HG03342 (cell line): ENCODE data around the gene CAPN15.
A peak's percentile ranks its signal among the peaks of the same experiment; 100 is the strongest.

Source experiments
- ATAC-seq: cut with Tn5 transposase; IDR thresholded peaks from one replicate; pipeline ENCODE4 v1.9.1; 2021; ENCODE audit warnings: mild to moderate bottlenecking, moderate library complexity; ENCODE audit not compliant: unreplicated experiment

Gene CAPN15

DNA sequence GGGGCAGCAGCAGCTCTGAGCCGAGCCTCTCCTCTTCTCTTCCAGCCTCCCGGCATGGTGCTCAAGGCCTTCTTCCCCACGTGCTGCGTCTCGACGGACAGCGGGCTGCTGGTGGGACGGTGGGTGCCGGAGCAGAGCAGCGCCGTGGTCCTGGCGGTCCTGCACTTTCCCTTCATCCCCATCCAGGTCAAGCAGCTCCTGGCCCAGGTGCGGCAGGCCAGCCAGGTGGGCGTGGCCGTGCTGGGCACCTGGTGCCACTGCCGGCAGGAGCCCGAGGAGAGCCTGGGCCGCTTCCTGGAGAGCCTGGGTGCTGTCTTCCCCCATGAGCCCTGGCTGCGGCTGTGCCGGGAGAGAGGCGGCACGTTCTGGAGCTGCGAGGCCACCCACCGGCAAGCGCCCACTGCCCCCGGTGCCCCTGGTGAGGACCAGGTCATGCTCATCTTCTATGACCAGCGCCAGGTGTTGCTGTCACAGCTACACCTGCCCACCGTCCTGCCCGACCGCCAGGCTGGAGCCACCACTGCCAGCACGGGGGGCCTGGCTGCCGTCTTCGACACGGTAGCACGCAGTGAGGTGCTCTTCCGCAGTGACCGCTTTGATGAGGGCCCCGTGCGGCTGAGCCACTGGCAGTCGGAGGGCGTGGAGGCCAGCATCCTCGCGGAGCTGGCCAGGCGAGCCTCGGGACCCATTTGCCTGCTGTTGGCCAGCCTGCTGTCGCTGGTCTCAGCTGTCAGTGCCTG, 46.7 kb downstream of the CAPN15 start:
- no peak for ATAC-seq

DNA sequence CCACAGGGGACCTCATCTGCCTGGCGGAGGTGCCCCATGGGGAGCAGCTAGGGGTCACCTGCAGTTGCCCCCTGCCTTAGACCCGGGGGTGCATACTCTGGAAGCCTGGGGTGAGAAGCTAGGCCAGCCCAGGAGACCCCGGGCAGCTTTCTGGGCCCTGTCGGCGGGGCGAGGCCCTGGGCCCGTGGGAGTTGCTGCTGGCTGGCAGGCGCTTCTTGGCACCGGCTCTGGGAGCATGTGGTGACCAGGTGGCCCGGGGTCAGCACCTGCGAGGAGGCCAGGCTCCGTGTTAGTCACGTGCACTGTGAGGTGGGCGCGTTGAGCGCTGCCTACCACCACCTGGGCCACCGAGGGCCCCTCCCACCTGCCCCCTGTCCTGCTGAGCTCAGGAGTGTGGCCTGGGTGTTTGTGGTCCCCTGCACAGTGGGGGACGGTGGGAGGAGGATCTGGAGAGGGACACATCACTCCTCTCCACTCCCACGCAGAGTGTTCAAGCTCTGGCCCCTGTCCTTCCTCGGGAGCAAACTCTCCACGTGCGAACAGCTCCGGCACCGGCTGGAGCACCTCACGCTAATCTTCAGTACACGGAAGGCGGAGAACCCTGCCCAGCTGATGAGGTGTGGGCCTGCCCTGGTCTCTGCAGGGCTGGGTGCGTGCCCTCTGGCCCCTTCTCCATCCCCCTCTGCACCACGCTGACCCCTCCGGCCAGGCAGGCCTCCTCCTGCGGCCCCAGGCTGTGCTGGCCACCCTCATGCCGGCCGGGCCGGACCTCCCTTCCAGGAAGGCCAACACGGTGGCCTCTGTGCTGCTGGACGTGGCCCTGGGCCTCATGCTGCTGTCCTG, 48.1 kb downstream of the CAPN15 start:
- no peak for ATAC-seq

DNA sequence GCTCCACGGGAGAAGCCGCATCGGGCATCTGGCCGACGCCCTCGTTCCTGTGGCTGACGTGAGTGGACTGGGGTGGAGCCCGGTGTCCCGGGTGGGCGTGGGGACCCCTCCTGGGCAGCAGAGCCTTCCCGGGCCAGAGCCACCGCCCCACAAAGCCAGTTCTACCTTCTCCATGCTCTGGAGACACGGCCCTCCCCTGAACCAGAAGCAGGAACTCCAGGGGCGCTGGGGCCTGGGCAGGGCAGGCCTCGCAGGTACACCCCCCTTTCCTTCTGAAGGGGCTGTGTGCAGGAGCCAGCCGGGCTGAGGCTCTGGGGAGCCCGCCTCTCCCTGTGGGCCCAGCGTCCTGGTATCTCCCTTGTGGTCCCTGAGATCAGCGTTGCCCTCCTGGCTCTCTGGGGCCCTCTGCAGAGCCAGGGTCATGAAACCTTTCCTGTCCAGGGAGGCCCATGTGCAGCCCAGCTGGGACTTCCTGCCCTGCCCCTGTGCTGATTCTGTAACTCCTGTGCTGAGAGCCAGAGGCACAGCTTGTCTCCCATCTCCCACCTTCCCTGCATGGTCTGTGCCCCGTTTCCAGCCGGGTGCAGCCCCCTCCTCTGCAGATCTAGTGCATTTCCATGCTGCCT, 48.8 kb downstream of the CAPN15 start:
- ATAC-seq, result no peak

DNA sequence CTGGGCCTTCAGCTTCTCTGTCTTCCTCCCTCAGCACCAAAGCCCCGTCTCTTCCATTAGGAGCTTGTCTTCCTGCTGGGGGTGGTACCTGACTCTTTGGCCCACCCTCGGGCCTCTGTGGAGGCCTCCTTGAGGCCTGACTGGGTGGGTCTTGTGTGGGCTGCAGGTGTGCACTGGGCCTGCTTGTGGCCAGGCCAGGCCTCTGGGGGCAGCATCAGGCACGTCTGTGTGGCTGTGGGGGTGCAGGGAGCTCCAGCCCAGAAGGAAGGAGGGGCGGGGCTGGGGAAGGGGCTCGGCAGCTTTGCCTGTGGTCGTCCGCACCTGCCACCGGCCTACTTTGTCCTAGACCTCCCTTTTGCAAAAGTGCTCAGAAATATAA, 49.3 kb downstream of the CAPN15 start:
- no peak for ATAC-seq

DNA sequence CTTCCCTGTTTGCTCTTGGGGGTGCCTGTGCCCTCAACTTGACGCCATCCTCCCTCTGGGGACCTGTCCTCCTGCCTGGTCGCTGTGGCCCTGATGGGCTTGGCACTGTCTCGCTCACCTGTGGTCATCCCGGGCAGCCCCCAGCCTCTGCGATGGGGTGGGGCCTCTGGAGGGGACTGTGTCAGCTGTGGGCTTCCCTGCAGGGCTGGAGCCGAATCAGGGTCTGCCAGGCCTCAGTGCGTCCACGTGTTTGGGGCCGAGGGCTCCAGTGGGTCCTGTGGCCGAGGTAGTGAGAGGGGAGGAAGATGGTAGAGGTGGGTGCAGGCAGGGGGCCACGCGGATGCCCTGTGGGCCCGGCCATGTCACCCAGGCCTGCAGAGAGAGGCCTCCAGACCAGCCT, 50.3 kb downstream of the CAPN15 start:
- ATAC-seq, result no peak

DNA sequence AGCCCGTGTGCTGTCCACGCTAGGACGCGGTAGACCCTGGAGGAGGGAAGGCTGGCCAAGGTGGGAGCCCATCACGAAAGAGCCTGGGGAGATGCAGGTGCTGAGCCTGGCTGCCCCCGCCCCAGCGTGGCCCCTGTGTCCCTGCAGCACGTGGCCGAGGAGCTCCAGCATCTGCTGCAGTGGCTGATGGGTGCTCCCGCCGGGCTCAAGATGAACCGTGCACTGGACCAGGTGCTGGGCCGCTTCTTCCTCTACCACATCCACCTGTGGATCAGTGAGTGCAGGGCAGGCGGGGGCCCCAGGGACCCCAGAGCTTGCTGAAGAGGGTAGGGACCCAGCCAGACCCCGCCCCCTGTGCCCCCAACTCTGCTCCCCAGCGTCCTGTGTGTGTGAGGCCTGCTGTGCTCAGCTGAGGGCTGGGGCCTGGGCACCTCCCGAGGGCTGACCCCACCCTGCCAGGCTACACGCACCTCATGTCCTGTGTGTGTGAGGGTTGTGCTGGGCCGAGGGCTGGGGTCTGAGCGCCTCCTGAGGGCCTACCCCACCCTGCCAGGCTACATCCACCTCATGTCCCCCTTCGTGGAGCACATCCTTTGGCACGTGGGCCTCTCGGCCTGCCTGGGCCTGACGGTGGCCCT, 50.8 kb downstream of the CAPN15 start:
- ATAC-seq, result no peak

DNA sequence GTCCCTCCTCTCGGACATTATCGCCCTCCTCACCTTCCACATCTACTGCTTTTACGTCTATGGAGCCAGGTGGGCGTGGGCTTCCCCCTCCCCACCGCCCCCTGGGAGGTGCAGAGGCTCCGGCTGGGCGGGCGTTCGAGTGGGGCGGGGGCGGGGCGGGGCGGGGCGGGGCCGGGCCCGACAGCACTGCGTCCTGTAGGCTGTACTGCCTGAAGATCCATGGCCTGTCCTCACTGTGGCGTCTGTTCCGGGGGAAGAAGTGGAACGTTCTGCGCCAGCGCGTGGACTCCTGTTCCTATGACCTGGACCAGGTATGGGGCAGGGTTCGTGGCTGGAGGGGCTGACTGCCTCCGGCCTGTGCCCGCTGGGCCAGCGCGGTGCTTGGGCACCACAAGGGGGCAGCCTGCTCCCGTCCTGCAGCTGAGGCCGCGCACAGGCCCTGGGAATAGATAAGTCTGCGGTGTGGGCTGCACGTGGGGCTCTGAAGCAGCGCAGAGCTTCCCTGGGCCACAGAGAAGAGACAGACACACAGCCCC, 51.4 kb downstream of the CAPN15 start:
- ATAC-seq, result no peak

DNA sequence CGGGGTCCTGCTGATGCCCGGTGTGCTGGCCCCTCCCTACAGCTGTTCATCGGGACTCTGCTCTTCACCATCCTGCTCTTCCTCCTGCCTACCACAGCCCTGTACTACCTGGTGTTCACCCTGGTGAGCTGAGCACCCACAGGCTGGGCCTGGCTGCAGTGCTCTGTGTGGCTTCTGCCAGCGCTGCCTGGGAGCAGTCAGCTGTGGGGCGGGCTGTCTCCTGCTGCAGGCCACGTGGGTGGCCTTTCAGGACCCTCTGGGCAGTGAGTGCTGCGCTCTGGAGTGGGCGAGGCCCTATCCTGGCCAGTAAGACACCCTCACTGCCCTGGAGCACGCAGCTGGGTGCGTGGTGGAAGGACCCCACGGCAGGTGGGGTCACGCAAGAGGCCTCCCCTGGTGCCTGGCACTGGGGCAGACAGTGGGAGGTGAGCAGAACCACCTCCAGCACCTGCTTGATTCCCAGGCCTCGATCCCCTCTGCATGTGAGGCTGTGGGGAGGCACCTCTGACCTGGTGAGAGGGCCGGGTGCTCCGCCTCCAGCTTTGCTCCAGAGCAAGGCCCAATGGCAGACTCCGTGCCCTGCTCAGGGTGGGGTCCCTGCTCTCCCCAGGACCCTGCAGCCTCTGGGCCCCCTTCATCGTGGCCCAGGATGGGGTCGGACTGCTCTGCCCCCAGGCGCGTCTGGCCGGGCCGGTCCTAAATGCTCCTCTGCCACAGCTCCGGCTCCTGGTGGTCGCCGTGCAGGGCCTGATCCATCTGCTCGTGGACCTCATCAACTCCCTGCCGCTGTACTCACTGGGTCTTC, 52.8 kb downstream of the CAPN15 start:
- no peak for ATAC-seq

DNA sequence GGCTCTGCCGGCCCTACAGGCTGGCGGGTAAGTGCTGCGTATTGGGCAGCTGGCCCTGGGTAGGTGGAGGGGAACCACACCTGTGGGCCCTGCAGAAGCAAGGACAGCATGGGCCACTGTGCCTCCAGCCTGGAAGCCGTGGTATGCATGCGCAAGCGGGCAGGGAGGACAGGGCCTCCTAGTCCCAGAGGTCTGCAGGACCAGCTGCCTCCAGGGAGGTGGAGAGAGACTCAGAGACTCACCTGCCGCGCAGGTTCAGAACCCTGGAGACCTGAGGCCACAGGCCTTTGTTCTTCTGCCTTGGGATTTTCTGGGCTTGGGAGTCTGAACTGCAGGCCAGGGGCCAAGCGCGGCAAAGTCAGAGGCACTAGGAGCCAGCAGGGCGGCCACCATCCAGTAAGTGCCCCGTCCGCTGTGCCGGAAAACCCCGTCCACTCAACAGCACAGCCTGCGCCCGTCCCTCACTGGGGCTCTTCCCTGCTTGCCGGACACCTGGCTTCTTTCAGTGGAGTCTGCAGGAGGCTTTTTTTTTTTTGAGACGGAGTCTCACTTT, 53.5 kb downstream of the CAPN15 start:
- ATAC-seq, result no peak

DNA sequence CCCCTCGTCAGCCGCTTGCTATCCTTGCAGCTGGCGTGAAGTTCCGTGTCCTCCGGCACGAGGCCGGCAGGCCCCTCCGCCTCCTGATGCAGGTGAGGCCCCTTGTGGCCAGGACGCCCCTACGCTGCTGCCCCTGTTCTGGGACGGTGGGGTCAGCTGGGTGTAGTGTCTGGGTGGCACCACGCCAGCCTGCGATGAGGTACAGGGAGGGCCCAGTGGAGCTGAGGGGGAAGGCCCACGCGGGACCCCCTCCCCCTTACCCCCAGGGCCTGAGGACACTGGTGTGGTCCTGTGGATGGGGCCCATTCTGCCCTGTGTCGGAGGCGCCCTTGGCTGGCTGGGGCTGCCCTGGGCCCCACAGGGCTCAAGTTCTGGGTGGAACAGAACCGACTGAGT, 54.7 kb downstream of the CAPN15 start:
- no peak for ATAC-seq

DNA sequence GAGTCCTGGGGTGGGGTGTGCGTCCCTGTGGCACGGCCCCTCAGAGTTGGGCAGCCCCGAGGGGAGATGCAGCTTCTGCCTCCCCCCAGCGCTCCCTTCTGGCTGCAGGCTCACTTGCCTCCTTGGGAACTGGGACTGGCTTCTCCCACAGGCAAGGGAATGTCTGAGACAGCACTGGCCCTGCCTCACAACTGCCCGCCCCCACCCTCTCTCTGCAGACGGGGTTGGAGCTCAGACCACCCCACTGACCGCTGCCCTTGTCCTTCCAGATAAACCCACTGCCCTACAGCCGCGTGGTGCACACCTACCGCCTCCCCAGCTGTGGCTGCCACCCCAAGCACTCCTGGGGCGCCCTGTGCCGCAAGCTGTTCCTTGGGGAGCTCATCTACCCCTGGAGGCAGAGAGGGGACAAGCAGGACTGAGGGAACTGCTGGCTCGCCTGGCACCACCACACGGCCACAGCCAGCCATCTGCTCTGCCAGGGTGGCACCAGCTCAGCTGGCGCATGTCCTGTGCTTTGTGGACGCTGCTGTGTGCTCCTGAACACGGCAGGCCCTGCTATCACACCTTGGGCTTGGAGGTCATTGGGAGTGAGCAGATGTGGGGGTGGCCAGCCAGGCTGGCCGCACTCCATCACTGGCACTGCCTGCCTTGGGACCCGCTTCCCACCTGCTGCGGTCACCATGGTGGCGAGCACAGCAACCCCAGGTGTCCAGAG, 55.3 kb downstream of the CAPN15 start:
- ATAC-seq, result no peak

DNA sequence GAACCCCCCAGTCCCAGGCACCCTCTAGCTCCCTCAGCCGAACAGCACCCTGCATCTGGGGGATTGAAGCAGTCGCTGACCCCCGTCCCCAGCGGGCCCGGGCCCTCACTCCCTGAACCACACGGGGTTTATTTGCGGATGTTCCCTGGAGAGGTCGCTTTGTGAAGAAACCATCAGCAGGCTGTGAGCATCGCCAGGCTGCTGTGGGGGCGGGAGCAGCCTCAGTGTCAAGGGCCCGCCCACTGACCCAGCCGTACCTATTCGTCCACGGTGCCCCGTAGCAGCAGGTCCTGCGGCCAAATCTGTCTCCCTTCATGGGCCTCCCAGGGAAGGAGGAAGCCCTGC, 55.9 kb downstream of the CAPN15 start:
- ATAC-seq, result no peak

DNA sequence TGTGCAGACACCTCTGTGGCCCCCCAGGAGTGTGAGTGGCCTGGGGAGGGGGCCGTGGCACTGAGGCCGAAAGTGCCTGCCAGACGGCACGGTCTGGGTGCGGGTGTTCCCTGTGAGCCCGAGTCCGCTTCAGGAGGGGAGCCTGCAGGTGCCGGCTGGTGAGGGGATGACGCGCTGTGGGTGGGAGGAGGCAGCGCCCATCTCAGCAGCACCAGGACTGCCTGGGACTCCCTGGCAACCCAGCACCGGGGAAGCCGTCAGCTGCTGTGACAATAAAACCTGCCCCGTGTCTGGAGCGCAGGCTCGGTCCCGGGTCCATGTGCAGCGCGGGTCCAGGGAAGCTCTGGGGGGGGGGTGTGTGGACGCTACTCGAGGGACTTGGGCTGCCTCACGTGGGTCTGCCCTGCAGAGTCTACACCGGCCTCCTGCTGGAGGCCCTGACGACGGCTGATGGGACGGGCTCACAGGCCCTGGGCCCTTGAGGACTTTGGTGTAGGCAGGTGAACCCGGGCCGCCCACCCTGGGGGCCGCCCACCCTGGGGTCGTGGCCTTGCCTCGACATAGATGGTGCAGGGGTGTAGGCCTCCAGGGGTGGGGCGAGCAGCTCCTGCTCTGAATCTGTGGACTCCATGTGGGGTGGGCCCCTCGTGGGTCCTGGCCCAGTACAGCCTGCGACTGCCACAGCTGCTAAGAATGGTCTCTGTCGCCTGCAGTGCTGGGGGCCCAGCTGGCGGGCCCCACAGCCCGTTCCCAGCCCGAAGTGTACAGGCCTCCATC, 56.5 kb downstream of the CAPN15 start:
- no peak for ATAC-seq

DNA sequence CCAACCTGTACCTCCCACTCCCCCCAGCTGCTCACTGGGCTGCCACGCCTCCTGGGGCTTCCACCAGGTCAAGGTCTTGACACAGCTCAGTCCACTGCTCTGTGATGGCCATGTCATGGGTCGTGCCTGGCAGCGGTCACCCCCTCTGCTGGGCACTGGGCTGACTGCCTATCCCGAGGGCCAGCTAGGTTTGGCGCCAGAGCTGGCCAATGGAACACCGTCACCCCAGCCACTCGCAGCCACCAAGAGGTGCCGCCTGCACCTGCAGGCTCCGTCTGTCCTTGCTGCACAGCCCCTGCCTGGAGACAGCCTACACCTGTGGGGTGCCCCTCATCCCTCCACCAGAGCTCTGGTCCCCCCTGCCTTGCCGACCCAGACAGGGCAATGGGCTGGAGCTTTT, 57.8 kb downstream of the CAPN15 start:
- ATAC-seq, result no peak

DNA sequence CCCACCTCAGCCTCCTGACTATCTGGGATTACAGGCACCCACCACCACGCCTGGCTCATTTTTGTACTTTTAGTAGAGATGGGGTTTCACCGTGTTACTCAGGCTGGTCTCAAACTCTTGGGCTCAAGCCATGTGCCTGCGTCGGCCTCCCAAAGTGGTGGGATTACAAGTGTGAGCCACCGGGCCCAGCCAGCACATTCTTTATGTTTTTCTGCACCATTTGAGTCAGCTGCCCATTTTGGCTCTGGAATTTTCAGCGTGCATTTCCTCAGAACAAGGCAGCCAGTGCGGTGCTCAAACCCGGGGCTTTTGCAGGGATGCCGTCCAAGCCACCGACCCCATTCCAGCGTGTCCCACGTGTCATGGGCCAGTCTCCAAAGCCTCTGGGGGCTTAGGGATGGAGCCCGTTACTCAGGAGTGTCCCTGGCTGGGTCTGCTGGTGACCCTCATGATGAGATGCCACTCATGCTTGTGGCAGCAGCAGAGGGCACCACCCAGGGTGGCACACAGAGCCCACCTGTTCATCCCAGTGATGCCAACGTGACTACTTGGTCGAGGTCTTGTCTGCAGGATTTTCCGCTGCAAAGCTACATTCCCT, 58.6 kb downstream of the CAPN15 start:
- no peak for ATAC-seq

DNA sequence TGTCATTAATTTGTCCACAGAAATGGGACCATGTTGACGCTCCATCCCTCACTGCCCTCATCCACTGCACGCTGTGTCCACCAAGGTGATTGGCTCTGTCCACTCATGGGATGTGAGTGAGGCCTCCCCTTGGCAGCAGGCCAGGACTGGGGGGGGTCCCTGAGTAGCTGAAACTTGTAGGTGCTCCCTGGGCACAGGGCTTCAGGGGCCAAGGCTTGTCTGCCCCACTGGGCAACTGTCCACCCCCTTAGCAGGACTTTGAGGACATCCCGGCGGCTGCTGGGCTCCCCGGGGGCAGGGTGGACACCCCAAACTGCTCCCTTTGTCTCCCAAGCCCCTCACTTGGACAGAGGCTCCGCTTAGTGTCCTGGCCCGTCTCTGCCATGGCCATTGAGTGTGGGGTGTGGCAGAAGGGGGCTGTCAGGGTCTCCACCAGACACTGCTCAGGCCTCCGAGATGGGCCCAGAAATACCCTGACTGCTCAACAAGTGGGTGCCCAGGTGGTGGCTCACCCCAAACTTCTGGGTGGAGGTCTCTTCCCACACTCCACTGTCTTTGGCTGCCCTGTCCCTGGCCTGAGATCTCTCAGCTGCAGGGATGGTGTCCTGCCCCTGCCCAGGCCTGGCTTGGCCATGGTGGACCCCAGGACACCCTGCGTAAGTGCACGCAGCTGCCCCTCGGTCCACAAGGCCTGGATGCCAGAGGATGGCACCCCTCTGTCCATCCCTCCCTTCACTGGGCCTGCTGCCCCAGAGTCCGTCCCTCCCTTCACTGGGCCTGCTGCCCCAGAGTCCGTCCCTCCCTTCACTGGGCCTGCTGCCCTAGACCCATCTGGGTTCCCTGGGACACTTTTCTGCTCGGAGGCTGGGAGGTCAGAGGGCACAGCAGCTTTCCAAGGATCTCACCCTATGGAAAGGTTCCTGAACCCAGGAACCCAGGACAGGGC, 59.4 kb downstream of the CAPN15 start:
- ATAC-seq, result no peak

DNA sequence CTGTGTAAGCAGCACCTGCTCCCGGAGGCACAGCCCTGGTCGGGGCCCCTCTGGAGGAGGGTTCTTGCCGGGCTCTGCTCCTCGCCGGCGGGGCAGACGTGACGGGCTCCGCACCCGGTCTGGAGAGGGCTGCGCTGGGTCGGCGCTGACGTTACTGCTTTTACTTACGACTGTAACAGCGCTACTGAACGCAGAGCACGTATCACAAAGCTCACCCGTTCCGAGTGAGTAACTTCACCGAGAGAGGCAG, 61.1 kb downstream of the CAPN15 start:
- ATAC-seq, result peak; percentile 11
